DND-41 (cell line): ENCODE data around the gene STARD9.
A peak's percentile ranks its signal among the peaks of the same experiment; 100 is the strongest.
"Not testable (repeated sequence)": the region's sequence is repeated elsewhere in the genome, so short reads cannot be mapped to it uniquely, and the experiment has no call there.

Experiments
- ATAC-seq: fragments of 200-7000 bp; cut with Tn5 transposase; 3 replicates; pipeline ENCODE4 v1.9.1; 2021; ENCODE audit warnings: low read depth; ENCODE audit not compliant: insufficient read depth
- DNase-seq: peaks from one replicate; pipeline ENCODE4 v3.0.0-alpha.2; 2020
- H2AFZ ChIP-seq: 2 replicates; pipeline ENCODE4 v1.6.0; 2012; ENCODE audit warnings: low read depth, low read length
- H3K27ac ChIP-seq: 2 replicates; pipeline ENCODE4 v1.5.1; 2012; ENCODE audit warnings: low read length, inconsistent platforms
- H3K27me3 ChIP-seq: fragments of 200-600 bp; sonication (generic); 2 replicates; pipeline ENCODE4 v1.6.0; 2012; ENCODE audit warnings: low read length, mild to moderate bottlenecking, inconsistent platforms; ENCODE audit not compliant: insufficient read depth, poor library complexity
- H3K36me3 ChIP-seq: 2 replicates; pipeline ENCODE4 v1.5.1; 2012; ENCODE audit warnings: low read length, inconsistent platforms; ENCODE audit not compliant: insufficient read depth
- H3K4me1 ChIP-seq: 2 replicates; pipeline ENCODE4 v1.5.1; 2012; ENCODE audit warnings: mild to moderate bottlenecking, low read length; ENCODE audit not compliant: insufficient read depth
- H3K4me2 ChIP-seq: 2 replicates; pipeline ENCODE4 v1.6.0; 2012; ENCODE audit warnings: mild to moderate bottlenecking, moderate library complexity, low read length, inconsistent platforms; ENCODE audit not compliant: insufficient read depth
- H3K4me3 ChIP-seq, 2 experiments: fragments of 200-600 bp in 1 of 2; shearing (Covaris generic) in 1 of 2; 2 replicates each; pipeline ENCODE4 v1.5.1; 2012 to 2016; ENCODE audit warnings: inconsistent platforms in 2 of 2, low read length in 2 of 2, mild to moderate bottlenecking in 2 of 2, low read depth in 1 of 2, moderate library complexity in 1 of 2
- H3K79me2 ChIP-seq: 2 replicates; pipeline ENCODE4 v1.6.0; 2012; ENCODE audit warnings: low read length, inconsistent platforms; ENCODE audit not compliant: insufficient read depth
- H3K9ac ChIP-seq: 2 replicates; pipeline ENCODE4 v1.6.0; 2012; ENCODE audit warnings: low read depth, mild to moderate bottlenecking, inconsistent platforms, low read length, moderate library complexity
- H3K9me3 ChIP-seq: 2 replicates; pipeline ENCODE4 v1.5.1; 2012; ENCODE audit warnings: low read length, moderate library complexity, mild to moderate bottlenecking, inconsistent platforms; ENCODE audit not compliant: insufficient read depth, severe bottlenecking
- H4K20me1 ChIP-seq: 2 replicates; pipeline ENCODE4 v1.6.0; 2012; ENCODE audit warnings: low read length; ENCODE audit not compliant: insufficient read depth
- EZH2 ChIP-seq: IDR thresholded peaks from 3 replicates; pipeline ENCODE4 v1.6.1; 2012; ENCODE audit warnings: borderline replicate concordance, low read depth, mild to moderate bottlenecking, moderate library complexity, low read length, inconsistent platforms; ENCODE audit not compliant: severe bottlenecking
- TF ChIP-seq, protein P1 (sequence below): IDR thresholded peaks from 2 replicates; pipeline ENCODE4 v1.5.1; 2012; ENCODE audit warnings: borderline replicate concordance, low read length, moderate library complexity, mild to moderate bottlenecking; ENCODE audit not compliant: poor library complexity, severe bottlenecking; ENCODE audit errors: extremely low read depth

STARD9 gene

DNA sequence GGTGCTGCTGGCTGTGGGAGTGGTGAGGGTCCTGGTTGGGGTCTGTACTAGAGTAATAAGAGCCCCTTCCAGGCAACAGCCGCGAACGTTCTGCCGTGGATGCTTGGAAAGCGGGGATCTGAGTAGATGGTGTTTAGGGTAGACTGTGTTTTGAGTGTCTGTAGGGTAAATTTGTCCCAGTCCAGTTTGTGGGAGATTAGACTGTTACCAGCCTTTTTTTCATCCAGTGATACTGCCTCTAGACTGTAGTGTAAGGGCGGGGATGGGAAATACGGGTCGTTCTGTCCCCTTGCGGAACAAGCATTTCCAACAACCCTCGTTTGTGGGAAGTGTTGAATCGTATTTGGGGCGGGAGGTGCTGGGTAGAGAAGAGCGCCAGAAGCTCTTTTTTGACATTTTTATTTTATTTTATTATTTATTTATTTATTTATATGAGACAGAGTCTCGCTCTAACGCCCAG is 26.3 kb upstream of the STARD9 start:
- no peak for DNase-seq
- peak overlapping the region; percentile 88 to 99 for H3K4me3 ChIP-seq
- peaks cover 21% of the 10 kb centered on the region for H3K36me3 ChIP-seq
- H3K27ac ChIP-seq = peak overlapping the region; percentile 97
- peaks cover 49% of the 10 kb centered on the region for H3K4me1 ChIP-seq
- peak overlapping the region; percentile 99 for H2AFZ ChIP-seq
- peak overlapping the region; percentile 86 for H3K9ac ChIP-seq
- TF ChIP-seq, protein P1, sequence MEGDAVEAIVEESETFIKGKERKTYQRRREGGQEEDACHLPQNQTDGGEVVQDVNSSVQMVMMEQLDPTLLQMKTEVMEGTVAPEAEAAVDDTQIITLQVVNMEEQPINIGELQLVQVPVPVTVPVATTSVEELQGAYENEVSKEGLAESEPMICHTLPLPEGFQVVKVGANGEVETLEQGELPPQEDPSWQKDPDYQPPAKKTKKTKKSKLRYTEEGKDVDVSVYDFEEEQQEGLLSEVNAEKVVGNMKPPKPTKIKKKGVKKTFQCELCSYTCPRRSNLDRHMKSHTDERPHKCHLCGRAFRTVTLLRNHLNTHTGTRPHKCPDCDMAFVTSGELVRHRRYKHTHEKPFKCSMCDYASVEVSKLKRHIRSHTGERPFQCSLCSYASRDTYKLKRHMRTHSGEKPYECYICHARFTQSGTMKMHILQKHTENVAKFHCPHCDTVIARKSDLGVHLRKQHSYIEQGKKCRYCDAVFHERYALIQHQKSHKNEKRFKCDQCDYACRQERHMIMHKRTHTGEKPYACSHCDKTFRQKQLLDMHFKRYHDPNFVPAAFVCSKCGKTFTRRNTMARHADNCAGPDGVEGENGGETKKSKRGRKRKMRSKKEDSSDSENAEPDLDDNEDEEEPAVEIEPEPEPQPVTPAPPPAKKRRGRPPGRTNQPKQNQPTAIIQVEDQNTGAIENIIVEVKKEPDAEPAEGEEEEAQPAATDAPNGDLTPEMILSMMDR = no peak
- TF ChIP-seq EZH2 = no peak
- no peaks in the 10 kb centered on the region for H3K27me3 ChIP-seq
- peak overlapping the region; percentile 89 for H3K4me2 ChIP-seq
- peaks cover 4% of the 10 kb centered on the region; the same call in 1 of the 2 replicates for H4K20me1 ChIP-seq
- ATAC-seq = peak; percentile 80
- peaks cover 71% of the 10 kb centered on the region for H3K79me2 ChIP-seq
- no peaks in the 10 kb centered on the region for H3K9me3 ChIP-seq

DNA sequence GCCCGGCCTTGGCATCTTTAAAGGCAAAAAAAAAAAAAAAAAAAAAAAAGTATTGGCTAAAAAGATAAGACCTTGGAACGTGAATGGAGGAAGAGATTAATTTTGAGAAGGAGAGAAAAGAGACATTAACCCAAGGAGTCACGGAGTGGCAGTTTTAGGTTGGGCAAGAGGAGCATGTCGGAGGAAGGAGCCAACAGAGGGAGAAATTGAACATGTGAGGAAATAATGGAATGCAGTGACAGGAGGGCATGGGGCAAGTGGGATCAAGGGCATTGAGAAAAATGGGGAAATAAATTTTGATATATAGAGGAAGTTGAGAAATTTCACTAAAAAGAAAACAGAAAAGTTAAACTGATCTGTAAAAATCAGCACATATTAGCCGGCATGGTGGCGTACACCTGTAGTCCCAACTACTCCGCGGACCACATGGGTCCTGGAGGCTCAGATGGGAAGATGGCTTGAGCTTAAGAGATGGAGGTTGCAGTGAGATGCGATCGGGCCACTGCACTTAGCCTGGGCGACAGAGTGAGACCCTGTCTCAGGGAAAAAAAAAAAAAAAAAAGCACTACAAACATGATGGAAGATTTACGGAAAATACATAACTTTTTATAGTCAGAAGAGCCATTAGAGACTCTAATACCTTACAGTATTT is 25.5 kb upstream of the STARD9 start:
- peaks cover 4% of the 10 kb centered on the region; the same call in 1 of the 2 replicates for H4K20me1 ChIP-seq
- H3K79me2 ChIP-seq = peaks cover 79% of the 10 kb centered on the region
- peak overlapping the region; percentile 89 for H3K4me2 ChIP-seq
- peak overlapping the region; percentile 88 to 99; a peak in 3 of 4 replicates for H3K4me3 ChIP-seq
- peaks cover 15% of the 10 kb centered on the region for H3K36me3 ChIP-seq
- peak overlapping the region; percentile 86 for H3K9ac ChIP-seq
- TF ChIP-seq, protein P1 = no peak
- no peak for TF ChIP-seq EZH2
- H3K27ac ChIP-seq = no peak overlapping the region; the same call in 1 of the 2 replicates
- peaks cover 49% of the 10 kb centered on the region for H3K4me1 ChIP-seq
- no peaks in the 10 kb centered on the region for H3K9me3 ChIP-seq
- no peaks in the 10 kb centered on the region for H3K27me3 ChIP-seq
- ATAC-seq (no peak), DNase-seq (no peak)
- H2AFZ ChIP-seq = no peak overlapping the region

DNA sequence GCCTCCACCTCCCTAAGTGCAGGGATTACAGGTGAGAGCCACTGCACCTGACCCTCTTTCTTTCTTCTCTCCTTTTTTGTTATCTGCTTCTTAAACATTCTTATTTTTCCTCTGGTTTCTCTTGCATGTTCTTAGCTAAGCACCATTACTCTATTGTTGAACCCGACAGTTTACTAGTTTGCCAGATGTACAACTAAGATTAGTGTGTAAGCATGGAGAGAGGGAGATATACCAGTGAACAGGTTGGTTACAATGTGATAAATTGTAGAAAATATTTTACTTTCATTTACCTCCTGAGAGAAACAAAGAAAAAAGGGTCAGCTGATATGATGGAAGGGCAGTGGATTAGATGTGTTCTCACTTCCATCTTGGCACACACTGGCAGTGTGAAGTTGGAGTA is 21.9 kb upstream of the STARD9 start:
- no peak for DNase-seq
- no peaks in the 10 kb centered on the region for H3K27me3 ChIP-seq
- no peak overlapping the region for H3K9ac ChIP-seq
- TF ChIP-seq, protein P1 = no peak
- TF ChIP-seq EZH2 = no peak
- ATAC-seq = no peak
- no peak overlapping the region for H3K27ac ChIP-seq
- peaks cover 79% of the 10 kb centered on the region for H3K79me2 ChIP-seq
- no peaks in the 10 kb centered on the region for H3K9me3 ChIP-seq
- H3K4me3 ChIP-seq = no peak overlapping the region
- no peak overlapping the region for H3K4me2 ChIP-seq
- peaks cover 4% of the 10 kb centered on the region; the same call in 1 of the 2 replicates for H4K20me1 ChIP-seq
- H2AFZ ChIP-seq = no peak overlapping the region
- peaks cover 6% of the 10 kb centered on the region for H3K36me3 ChIP-seq
- peaks cover 25% of the 10 kb centered on the region for H3K4me1 ChIP-seq

DNA sequence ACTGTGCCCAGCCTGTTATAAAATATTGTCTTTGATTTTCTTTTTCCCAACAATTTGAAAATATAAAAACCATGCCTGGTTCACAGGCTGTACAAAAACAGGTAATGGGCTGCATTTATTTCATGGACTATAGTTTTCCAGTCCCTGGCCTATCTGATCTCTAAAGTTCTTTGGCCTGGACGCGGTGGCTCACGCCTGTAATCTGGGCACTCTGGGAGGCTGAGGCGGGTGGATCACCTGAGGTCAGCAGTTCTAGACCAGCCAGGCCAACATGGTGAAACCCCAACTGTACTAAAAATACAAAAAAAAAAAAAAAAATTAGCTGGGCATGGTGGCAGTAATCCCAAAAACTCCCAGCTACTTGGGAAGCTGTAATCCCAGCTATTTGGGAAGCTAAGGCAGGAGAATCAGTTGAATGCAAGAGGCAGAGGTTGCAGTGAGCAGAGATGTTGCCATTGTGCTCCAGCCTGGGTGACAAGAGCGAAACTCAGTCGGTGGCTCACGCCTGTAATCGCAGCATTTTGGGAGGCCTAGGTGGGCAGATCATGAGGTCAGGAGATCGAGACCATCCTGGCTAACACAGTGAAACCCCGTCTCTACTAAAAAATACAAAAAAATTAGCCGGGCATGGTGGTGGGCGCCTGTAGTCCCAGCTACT is 18.7 kb upstream of the STARD9 start:
- H3K4me3 ChIP-seq, H2AFZ ChIP-seq, H3K4me1 ChIP-seq, H3K27me3 ChIP-seq, H3K9me3 ChIP-seq, H3K9ac ChIP-seq, H4K20me1 ChIP-seq, DNase-seq, ATAC-seq, H3K27ac ChIP-seq, H3K4me2 ChIP-seq: not testable (repeated sequence)
- Histone ChIP-seq H3K36me3 (peaks cover 33% of the 10 kb centered on the region), H3K79me2 (peaks cover 47% of the 10 kb centered on the region)
